Measurements from ENCODE around the gene CPT1B. TPM values are rescaled to one million over a fixed set of nuclear protein-coding genes. Genes with fewer than 3 reads are reported as not detected.

The CPT1B gene
- total and polyA plus RNA-seq, 10 of the 15 experiments (the other 5 are each of a cell fraction or from before 2014, with no cell fraction given) = 3.5 to 54.0 (median 21.7) TPM

DNA sequence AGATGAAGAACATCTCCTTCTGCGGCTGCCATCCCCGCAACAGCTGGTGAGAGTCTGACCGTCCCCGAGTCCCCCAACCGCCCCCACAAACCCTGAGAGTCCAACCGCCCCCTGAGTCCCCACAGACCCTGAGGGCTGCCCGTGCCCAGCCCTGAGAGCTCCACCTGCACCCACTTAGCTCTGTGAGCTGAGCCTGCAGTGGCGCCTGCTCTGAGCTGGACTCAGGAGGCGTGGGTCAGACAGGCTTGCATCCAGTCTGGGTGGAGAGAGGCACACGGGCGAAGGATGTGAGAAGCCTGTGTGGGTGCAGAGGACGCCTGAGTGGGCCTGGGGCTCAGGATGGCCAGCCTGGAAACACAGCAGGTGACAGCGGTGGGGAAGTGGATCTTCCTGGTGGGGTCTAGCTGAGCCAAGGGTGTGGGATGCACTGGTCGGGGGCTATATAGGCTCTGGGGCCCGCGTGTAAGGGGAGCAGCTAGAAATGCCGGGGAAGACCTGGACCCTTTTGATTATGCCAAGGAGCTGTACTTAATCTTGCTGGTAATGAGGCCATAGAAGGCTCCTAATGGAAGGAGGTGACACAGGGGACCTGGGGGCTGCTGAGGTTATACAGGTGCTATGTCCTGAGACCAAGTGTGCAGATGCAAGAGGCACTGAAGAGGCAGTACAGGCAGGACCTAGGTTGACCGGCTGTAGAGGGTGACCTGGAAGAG lies 28.9 kb upstream of the CPT1B start:
- H3K36me3 ChIP-seq (ENCODE audit: control insufficient read depth in 2 of 2, insufficient read depth in 2 of 2, low read length in 1 of 2) = no peaks in the 10 kb centered on the region
- H3K27me3 ChIP-seq (replicated peaks in 1 of 2; ENCODE audit: control insufficient read depth in 2 of 2, insufficient read depth in 2 of 2, low read length in 1 of 2) = peaks cover 0 to 6% of the 10 kb centered on the region in 2 experiments; a peak in 3 of 4 replicates
- ChIA-PET RAD21 (ENCODE audit: unreplicated experiment) (interaction anchor here (0.9 kb wide), 1 partner anchor 81 kb away, joined by 3 read pairs; the partner anchor contains the start of gene SCO2), CTCF (interaction anchor here (1.2 kb wide), 1 partner anchor 14 kb away, joined by 6 read pairs; no protein-coding TSS in a partner anchor), POLR2A (no interaction called here), SMC1A (ENCODE audit: uncharacterized antibody, unreplicated experiment) (no interaction called here)
- H2AFZ ChIP-seq (ENCODE audit: control insufficient read depth, low read depth, low read length) = no peak overlapping the region
- no peak overlapping the region for H3K27ac ChIP-seq (ENCODE audit: control insufficient read depth, insufficient read depth)
- no peak overlapping the region for H3K4me2 ChIP-seq (ENCODE audit: control insufficient read depth, insufficient read depth)
- no peak overlapping the region for H3K4me3 ChIP-seq
- no peaks in the 10 kb centered on the region for H3K9me3 ChIP-seq (replicated peaks; ENCODE audit: control insufficient read depth, insufficient read depth, low read length)
- ATAC-seq = no peak
- H3K9ac ChIP-seq (ENCODE audit: control insufficient read depth, insufficient read depth, low read length) = no peak overlapping the region
- in situ Hi-C loops (cut with MboI) = no loop called here
- no peak for DNase-seq (ENCODE audit: low read depth, low spot score)
- intact Hi-C loops (cut with micrococcal nuclease; ENCODE audit: unreplicated experiment) = no loop called here
- H4K20me1 ChIP-seq (ENCODE audit: control insufficient read depth, insufficient read depth) = no peaks in the 10 kb centered on the region
- H3K79me2 ChIP-seq (ENCODE audit: control insufficient read depth, insufficient read depth, low read length) = no peaks in the 10 kb centered on the region
- 31% methylated on average over 18 of the region's 18 CpGs for WGBS (ENCODE audit: insufficient coverage, insufficient replicate concordance, low lambda C conversion rate, missing lambda C conversion rate)
- H3K4me1 ChIP-seq (ENCODE audit: control insufficient read depth, insufficient read depth, low read length) = no peaks in the 10 kb centered on the region
- FAIRE-seq = no peak
- BruUV-seq (replicated peaks) = no TSS peak
- TF ChIP-seq YBX1 (IDR thresholded peaks at IDR 0.05) (no peak), ZBED1 (IDR thresholded peaks at IDR 0.05; ENCODE audit: borderline replicate concordance) (no peak), SPI1 (IDR thresholded peaks at IDR 0.05; ENCODE audit: borderline replicate concordance, insufficient read depth, low read depth, low read length) (no peak), NFIC (IDR thresholded peaks at IDR 0.05; ENCODE audit: low read depth, low read length) (no peak), SUZ12 (IDR thresholded peaks at IDR 0.05; ENCODE audit: unreplicated experiment) (no peak), RCOR1 (conservative IDR thresholded peaks at IDR 0.05; ENCODE audit: low read depth, low read length) (no peak), FOXK2 (IDR thresholded peaks at IDR 0.05) (no peak), RELA (IDR thresholded peaks at IDR 0.05; ENCODE audit: borderline replicate concordance, partially characterized antibody) (no peak), GABPA (IDR thresholded peaks at IDR 0.05; ENCODE audit: low read depth) (no peak), CBX5 (IDR thresholded peaks at IDR 0.05; ENCODE audit: low read depth) (no peak), ZNF622 (IDR thresholded peaks at IDR 0.05) (no peak), CREM (IDR thresholded peaks at IDR 0.05; ENCODE audit: low read depth) (no peak), EED (IDR thresholded peaks at IDR 0.05; ENCODE audit: low read depth) (no peak), EP300 (IDR thresholded peaks at IDR 0.05; ENCODE audit: borderline replicate concordance in 1 of 2, control insufficient read depth in 1 of 2, low read depth in 2 of 2, low read length in 2 of 2) (no peak)
- TF ChIP-seq, protein P1, sequence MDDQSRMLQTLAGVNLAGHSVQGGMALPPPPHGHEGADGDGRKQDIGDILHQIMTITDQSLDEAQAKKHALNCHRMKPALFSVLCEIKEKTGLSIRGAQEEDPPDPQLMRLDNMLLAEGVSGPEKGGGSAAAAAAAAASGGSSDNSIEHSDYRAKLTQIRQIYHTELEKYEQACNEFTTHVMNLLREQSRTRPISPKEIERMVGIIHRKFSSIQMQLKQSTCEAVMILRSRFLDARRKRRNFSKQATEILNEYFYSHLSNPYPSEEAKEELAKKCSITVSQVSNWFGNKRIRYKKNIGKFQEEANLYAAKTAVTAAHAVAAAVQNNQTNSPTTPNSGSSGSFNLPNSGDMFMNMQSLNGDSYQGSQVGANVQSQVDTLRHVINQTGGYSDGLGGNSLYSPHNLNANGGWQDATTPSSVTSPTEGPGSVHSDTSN (IDR thresholded peaks at IDR 0.05; ENCODE audit: insufficient replicate concordance, low read depth, low read length) = no peak
- TF ChIP-seq, protein P2, sequence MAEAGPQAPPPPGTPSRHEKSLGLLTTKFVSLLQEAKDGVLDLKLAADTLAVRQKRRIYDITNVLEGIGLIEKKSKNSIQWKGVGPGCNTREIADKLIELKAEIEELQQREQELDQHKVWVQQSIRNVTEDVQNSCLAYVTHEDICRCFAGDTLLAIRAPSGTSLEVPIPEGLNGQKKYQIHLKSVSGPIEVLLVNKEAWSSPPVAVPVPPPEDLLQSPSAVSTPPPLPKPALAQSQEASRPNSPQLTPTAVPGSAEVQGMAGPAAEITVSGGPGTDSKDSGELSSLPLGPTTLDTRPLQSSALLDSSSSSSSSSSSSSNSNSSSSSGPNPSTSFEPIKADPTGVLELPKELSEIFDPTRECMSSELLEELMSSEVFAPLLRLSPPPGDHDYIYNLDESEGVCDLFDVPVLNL (IDR thresholded peaks at IDR 0.05; ENCODE audit: low read depth, low read length) = no peak
- TF ChIP-seq, protein P3, sequence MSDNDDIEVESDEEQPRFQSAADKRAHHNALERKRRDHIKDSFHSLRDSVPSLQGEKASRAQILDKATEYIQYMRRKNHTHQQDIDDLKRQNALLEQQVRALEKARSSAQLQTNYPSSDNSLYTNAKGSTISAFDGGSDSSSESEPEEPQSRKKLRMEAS (IDR thresholded peaks at IDR 0.05; ENCODE audit: low read depth, low read length) = no peak
